ENCODE measurements around the gene ZNF408. TPM values are rescaled to one million over a fixed set of nuclear protein-coding genes. Genes with fewer than 3 reads are reported as not detected.

ZNF408 gene
- total RNA-seq, 1 donor from 2014 or later = 14.1 TPM

DNA sequence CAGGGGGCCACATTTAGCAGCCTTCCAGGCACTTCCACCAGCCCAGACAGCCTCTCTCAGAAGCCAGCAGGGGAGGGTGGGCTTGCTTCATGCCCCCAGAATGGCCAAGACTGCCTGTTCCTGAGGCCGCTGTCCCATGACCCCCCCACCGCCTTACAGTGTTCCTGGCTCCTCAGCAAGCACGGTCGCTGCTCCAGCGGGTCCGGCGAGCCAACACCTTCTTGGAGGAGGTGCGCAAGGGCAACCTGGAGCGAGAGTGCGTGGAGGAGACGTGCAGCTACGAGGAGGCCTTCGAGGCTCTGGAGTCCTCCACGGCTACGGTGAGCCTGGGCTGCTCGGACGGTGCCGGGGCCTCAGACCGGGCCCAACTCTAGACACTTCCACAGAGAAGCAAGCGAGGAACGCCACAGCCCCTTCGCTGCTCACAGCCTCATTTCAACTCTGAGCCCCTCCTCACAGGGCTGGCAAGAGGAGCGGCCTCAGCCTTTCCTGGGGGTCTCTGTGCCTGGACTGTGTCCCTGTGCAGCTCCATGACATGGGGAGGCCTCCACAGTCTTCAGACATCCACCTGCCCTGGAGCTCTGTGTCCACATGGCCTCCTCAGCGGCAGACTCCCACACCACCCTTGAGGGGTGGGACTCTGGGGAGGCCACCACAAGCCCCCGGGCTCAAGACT lies 18.9 kb downstream of the ZNF408 start:
- H3K4me3 Mint-ChIP-seq = no peak overlapping the region
- no peak for DNase-seq
- H3K9me3 Mint-ChIP-seq = no peaks in the 10 kb centered on the region
- intact Hi-C loops (cut with micrococcal nuclease) = no loop called here
- H3K36me3 Mint-ChIP-seq (ENCODE audit: low read depth) = no peaks in the 10 kb centered on the region
- peaks cover 3% of the 10 kb centered on the region for H3K4me1 Mint-ChIP-seq
- no peak overlapping the region for H3K27ac Mint-ChIP-seq
- no peaks in the 10 kb centered on the region for H3K27me3 Mint-ChIP-seq

DNA sequence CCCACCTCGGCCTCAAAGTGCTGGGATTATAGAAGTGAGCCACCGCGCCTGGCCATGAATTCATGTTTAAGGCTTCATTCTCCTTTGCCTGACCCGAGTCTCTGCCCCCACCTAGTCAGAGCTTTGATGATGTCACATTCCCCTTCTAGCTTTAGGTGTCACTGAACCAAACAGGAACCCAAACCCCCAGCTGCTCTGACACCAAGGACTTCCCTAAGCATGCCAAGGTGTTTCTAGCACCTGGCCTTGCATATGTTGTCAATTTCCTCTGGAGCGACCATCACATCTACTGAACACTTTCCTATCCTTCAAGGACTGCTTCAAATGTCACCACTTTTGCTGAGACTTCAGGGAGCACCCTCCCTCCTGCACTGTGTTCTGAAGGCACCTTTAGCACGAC lies 20.5 kb downstream of the ZNF408 start:
- Mint-ChIP-seq H3K27me3 (no peaks in the 10 kb centered on the region), H3K36me3 (ENCODE audit: low read depth) (no peaks in the 10 kb centered on the region), H3K4me1 (peaks cover 3% of the 10 kb centered on the region), H3K4me3 (no peak overlapping the region), H3K27ac (no peak overlapping the region), H3K9me3 (no peaks in the 10 kb centered on the region)
- DNase-seq = no peak
- intact Hi-C loops (cut with micrococcal nuclease) = no loop called here

DNA sequence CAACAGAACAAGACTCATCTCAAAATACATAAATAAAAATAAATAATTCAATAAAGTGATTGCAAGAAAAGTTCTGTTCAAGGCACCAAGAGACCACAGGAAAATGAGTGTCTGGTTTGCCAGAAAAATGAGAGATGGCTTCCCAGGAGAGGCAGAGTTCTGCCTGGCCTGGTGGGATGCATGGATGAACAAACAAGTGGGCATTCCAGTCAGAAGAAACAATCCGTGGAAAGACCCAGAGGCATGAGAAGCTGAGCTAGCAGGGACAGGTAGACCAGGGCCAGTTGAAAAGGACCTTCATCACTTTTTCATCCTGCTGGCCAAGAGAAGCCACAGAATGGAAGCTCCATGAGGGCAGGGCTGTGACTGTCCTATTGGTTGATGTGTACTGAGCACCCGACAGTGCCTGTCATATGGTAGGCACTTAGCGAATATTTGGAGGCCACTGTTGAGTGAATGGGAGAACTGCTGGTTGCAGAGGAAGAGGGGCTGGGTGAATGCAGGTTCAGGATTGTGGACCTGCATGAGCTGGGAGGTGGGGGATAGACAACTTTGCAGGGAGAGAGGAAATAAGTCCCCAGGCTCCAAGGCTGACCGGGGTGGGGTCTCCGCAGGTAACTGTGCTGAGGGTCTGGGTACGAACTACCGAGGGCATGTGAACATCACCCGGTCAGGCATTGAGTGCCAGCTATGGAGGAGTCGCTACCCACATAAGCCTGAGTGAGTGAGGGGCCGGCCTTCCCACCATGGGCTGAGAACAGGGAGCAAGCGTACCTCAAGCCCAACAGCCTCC lies 21.9 kb downstream of the ZNF408 start:
- Mint-ChIP-seq H3K9me3 (no peaks in the 10 kb centered on the region), H3K36me3 (ENCODE audit: low read depth) (no peaks in the 10 kb centered on the region), H3K4me3 (no peak overlapping the region), H3K4me1 (peaks cover 3% of the 10 kb centered on the region), H3K27me3 (no peaks in the 10 kb centered on the region), H3K27ac (no peak overlapping the region)
- no peak for DNase-seq
- intact Hi-C loops (cut with micrococcal nuclease) = no loop called here

DNA sequence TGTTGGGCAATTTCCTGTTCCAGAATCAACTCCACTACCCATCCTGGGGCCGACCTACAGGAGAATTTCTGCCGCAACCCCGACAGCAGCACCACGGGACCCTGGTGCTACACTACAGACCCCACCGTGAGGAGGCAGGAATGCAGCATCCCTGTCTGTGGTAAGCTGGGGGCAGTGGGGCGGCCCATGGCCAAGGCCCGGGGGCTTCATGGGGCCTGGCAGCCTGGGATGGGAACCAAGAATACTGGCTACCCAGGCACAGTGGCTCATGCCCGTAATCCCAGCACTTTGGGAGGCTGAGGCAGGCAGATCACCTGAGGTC lies 22.5 kb downstream of the ZNF408 start:
- H3K27ac Mint-ChIP-seq = no peak overlapping the region
- intact Hi-C loops (cut with micrococcal nuclease) = no loop called here
- DNase-seq = no peak
- H3K4me3 Mint-ChIP-seq = no peak overlapping the region
- H3K4me1 Mint-ChIP-seq = no peaks in the 10 kb centered on the region
- H3K36me3 Mint-ChIP-seq (ENCODE audit: low read depth) = no peaks in the 10 kb centered on the region
- H3K27me3 Mint-ChIP-seq = no peaks in the 10 kb centered on the region
- no peaks in the 10 kb centered on the region for H3K9me3 Mint-ChIP-seq

DNA sequence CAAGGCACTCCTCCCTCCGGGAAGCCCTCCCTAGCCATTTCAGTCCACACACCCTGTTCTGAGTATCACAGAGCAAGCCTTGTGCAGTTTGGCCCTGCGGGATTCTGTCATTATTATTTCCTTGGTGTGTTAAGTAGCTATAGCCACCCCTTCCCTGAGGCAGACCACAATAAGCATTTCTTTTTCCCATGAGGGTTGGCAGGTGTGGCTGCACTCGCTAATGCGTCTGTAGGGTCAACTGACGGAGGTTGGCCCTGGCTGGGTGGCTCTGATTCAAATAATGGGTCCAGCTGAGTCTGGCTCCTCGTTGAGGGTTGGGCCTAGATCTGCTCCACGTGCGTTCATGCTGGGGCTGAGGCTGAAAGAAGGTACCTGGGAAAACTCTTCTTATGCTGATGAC lies 23.3 kb downstream of the ZNF408 start:
- intact Hi-C loops (cut with micrococcal nuclease) = no loop called here

DNA sequence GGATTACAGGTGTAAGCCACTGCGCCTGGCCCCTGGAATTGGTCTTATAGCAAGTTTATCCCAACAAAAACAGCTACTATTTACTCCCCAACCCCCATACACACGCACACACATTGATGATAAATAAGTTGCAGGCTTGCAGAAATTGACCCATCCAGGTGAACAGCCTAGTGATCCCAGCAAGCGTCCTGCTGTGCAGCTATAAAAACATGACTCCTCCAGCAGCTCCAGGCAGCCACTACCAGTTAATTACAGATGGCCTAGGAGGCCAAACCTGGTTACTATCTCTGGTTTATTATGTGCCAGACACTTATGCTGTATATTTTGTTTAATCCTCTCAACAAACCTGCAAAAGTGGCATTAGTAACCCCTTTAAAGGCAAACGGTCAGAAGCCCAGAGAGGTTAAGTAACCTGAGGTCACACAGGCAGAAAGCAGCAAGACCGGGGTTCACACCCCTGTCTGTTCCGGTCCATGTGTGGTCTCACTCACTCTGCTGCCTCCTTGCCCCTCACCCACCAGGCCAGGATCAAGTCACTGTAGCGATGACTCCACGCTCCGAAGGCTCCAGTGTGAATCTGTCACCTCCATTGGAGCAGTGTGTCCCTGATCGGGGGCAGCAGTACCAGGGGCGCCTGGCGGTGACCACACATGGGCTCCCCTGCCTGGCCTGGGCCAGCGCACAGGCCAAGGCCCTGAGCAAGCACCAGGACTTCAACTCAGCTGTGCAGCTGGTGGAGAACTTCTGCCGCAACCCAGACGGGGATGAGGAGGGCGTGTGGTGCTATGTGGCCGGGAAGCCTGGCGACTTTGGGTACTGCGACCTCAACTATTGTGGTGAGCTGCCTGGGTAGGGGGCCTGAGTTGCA lies 24.7 kb downstream of the ZNF408 start:
- Mint-ChIP-seq H3K27ac (no peak overlapping the region), H3K4me3 (no peak overlapping the region), H3K27me3 (no peaks in the 10 kb centered on the region), H3K4me1 (no peaks in the 10 kb centered on the region), H3K36me3 (ENCODE audit: low read depth) (no peaks in the 10 kb centered on the region), H3K9me3 (no peaks in the 10 kb centered on the region)
- intact Hi-C loops (cut with micrococcal nuclease) = no loop called here
- DNase-seq = no peak

More for the DNA sequence above, 23.3 kb downstream of the ZNF408 start:
- Mint-ChIP-seq H3K4me1 (no peaks in the 10 kb centered on the region), H3K27me3 (no peaks in the 10 kb centered on the region), H3K4me3 (no peak overlapping the region), H3K9me3 (no peaks in the 10 kb centered on the region), H3K27ac (no peak overlapping the region), H3K36me3 (ENCODE audit: low read depth) (no peaks in the 10 kb centered on the region)
- DNase-seq = no peak

DNA sequence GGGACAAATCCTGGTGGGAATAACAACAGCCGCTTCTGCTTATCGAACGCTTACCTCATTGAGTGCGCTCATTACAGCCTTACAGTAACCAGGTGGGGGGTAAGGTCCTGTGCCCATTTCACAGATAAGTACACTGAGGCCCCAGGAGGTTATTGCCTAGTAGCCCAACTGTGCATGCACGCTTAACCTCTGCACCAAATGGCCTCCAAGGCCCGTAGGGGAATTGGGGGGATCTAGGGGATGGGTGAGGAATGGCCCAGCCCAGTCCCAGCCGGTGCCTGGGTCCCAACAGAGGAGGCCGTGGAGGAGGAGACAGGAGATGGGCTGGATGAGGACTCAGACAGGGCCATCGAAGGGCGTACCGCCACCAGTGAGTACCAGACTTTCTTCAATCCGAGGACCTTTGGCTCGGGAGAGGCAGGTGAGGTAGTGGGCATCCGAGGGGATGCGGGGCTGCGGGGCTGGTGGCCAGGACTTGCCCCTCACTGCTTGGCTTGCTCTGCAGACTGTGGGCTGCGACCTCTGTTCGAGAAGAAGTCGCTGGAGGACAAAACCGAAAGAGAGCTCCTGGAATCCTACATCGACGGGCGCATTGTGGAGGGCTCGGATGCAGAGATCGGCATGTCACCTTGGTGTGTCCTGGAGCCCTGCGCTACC lies 25.5 kb downstream of the ZNF408 start:
- intact Hi-C loops (cut with micrococcal nuclease) = no loop called here
- no peaks in the 10 kb centered on the region for H3K4me1 Mint-ChIP-seq
- no peaks in the 10 kb centered on the region for H3K9me3 Mint-ChIP-seq
- no peaks in the 10 kb centered on the region for H3K27me3 Mint-ChIP-seq
- no peak for DNase-seq
- no peaks in the 10 kb centered on the region for H3K36me3 Mint-ChIP-seq (ENCODE audit: low read depth)
- no peak overlapping the region for H3K4me3 Mint-ChIP-seq
- H3K27ac Mint-ChIP-seq = no peak overlapping the region

DNA sequence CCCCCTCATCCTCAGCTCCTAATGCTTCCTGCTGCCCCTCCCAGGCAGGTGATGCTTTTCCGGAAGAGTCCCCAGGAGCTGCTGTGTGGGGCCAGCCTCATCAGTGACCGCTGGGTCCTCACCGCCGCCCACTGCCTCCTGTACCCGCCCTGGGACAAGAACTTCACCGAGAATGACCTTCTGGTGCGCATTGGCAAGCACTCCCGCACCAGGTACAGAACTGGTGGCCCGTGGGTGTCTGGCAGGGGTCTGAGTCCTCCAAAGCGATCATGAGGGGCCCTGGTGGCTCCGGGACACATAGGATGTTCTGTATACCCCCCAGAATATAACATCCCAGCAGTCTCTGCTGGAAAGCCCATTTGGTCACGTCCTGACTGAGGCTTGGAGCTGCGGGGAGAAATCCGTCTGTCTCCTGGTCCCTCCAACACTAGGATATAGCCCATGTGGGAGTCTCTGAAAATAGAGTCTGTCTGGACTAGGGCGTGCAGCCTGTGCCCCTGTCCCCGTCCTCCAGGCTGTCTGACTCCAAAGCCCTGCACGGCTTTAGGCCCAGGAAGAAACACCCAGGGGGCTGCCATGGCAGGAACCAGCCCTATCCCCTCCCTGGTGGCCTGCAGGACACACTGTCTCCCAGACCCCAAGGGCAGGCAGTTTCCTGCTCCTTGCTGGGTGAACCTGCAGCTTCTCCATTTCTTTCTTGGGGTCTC lies 27.3 kb downstream of the ZNF408 start:
- Mint-ChIP-seq H3K27me3 (no peaks in the 10 kb centered on the region), H3K4me1 (no peaks in the 10 kb centered on the region), H3K9me3 (no peaks in the 10 kb centered on the region), H3K36me3 (ENCODE audit: low read depth) (no peaks in the 10 kb centered on the region), H3K4me3 (no peak overlapping the region), H3K27ac (no peak overlapping the region)
- intact Hi-C loops (cut with micrococcal nuclease) = no loop called here
- no peak for DNase-seq

DNA sequence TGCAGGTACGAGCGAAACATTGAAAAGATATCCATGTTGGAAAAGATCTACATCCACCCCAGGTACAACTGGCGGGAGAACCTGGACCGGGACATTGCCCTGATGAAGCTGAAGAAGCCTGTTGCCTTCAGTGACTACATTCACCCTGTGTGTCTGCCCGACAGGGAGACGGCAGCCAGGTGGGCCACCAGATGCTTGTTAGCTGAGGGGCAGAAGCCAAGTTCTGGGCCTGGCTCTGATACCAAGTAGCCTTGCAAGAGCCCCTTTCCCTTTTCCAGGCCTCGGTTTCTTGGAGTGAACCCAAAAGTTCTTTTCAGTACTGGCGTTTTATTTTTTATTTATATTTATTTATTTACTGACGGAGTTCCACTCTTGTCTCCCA lies 27.8 kb downstream of the ZNF408 start:
- intact Hi-C loops (cut with micrococcal nuclease) = no loop called here

DNA sequence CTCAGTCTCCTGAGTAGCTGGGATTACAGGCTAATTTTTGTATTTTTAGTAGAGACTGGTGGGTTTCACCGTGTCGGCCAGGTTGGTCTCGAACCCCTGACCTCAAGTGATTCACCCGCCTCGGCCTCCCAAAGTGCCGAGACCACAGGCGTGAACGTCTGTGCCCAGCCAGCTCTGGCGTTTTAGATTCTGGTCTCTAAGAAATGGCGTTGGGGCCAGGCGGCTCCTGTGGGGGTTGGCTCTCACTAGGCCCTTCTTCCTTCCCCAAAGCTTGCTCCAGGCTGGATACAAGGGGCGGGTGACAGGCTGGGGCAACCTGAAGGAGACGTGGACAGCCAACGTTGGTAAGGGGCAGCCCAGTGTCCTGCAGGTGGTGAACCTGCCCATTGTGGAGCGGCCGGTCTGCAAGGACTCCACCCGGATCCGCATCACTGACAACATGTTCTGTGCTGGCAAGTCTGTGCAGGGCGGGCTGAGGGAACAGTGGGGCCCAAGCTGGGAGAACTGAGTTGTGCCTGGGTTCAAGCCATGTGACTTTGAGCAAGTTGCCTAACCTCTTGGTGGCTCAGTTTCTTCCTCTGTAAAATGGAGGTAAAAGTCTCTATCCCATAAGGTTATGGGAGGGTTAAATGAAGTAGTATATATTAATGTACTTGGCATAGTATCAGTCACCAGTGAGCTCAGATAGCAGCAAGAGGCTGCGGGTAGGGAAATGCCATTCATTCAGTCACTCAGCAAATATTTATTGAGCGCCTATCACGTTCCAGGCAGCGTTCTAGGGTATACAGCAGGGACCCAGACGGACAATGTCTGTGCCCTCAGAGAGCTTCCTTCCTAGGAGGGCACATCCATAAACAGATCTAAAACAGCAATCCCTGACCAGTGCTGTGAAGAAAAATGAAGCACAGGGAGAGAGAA lies 28.5 kb downstream of the ZNF408 start:
- no peaks in the 10 kb centered on the region for H3K27me3 Mint-ChIP-seq

More for the DNA sequence above, 27.8 kb downstream of the ZNF408 start:
- Mint-ChIP-seq H3K4me3 (no peak overlapping the region), H3K9me3 (no peaks in the 10 kb centered on the region), H3K36me3 (ENCODE audit: low read depth) (no peaks in the 10 kb centered on the region), H3K27ac (no peak overlapping the region), H3K27me3 (no peaks in the 10 kb centered on the region), H3K4me1 (no peaks in the 10 kb centered on the region)
- no peak for DNase-seq

DNA sequence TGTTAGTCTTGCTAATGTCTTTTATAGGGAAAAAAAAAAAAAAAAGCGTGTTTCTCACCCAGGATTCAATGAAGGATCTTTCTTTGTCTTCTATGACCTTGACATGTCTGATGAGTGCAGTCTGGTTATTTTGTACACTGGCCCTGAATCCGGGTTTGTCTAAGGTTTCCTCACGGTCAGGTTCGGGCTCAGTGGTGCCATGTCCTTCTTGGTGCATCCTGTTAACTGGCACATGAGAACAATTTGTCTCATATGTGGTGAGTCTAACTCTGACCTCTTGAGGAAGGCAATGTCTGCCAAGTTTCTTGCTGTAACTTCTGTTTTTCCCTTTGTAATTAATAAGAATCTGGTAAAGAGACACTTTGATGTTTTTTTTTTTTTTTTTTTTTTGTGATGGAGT lies 30.7 kb downstream of the ZNF408 start:
- H3K4me1 Mint-ChIP-seq = no peaks in the 10 kb centered on the region
- H3K27me3 Mint-ChIP-seq = no peaks in the 10 kb centered on the region
- DNase-seq = no peak
- no peaks in the 10 kb centered on the region for H3K36me3 Mint-ChIP-seq (ENCODE audit: low read depth)
- intact Hi-C loops (cut with micrococcal nuclease) = no loop called here
- no peaks in the 10 kb centered on the region for H3K9me3 Mint-ChIP-seq
- H3K27ac Mint-ChIP-seq = no peak overlapping the region
- no peak overlapping the region for H3K4me3 Mint-ChIP-seq

More for the DNA sequence above, 28.5 kb downstream of the ZNF408 start:
- DNase-seq = no peak
- H3K4me1 Mint-ChIP-seq = no peaks in the 10 kb centered on the region
- no peak overlapping the region for H3K27ac Mint-ChIP-seq
- intact Hi-C loops (cut with micrococcal nuclease) = no loop called here
- no peaks in the 10 kb centered on the region for H3K9me3 Mint-ChIP-seq
- no peak overlapping the region for H3K4me3 Mint-ChIP-seq
- H3K36me3 Mint-ChIP-seq (ENCODE audit: low read depth) = no peaks in the 10 kb centered on the region

DNA sequence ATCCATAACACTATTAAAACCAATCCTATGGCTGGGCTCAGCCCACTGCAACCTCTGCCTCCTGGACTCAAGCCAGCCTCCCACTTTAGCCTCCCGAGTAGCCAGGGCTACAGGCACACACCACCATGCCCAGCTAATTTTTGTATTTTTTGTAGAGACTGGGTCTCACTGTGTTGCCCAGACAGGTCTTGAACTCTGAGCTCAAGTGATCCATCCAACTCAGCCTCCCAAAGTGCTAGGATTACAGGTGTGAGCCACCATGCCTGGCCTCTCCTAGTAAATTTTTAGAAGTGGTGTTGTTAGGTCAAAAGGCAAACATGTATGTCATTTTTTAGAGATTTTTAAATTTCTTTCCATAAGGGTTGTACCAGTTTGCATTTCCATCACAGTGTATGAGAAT lies 32.4 kb downstream of the ZNF408 start:
- H3K36me3 Mint-ChIP-seq (ENCODE audit: low read depth) = peaks cover 1% of the 10 kb centered on the region
- intact Hi-C loops (cut with micrococcal nuclease) = no loop called here
- no peaks in the 10 kb centered on the region for H3K9me3 Mint-ChIP-seq

More for the DNA sequence above, 32.4 kb downstream of the ZNF408 start:
- no peak overlapping the region for H3K4me3 Mint-ChIP-seq
- no peaks in the 10 kb centered on the region for H3K4me1 Mint-ChIP-seq
- no peak for DNase-seq
- no peak overlapping the region for H3K27ac Mint-ChIP-seq
- no peaks in the 10 kb centered on the region for H3K27me3 Mint-ChIP-seq
